Calu3 (cell line): Measurements from ENCODE around the gene SLC17A1. TPM values are rescaled to one million over a fixed set of nuclear protein-coding genes. Genes with fewer than 3 reads are reported as not detected.

Source experiments
- BruUV-seq: library from RNA; stranded (reverse); fragments of 400-500 nt; replicated peaks from 2 replicates; lab custom pipeline; 2021; lab: Mats Ljungman, UMichigan
- CTCF ChIA-PET: fragments of 300-600 bp; sonication (Branson Sonifier 250); formaldehyde crosslinking; loops from one replicate; lab custom pipeline; 2022; ENCODE audit warnings: antibody characterized with exemption; lab: Charles Lee
- DNase-seq: peaks from one replicate; pipeline ENCODE4 v3.0.0; 2022
- H3K27ac Mint-ChIP-seq: one replicate; pipeline ENCODE4 v1.8.0; 2022; ENCODE audit warnings: mixed read lengths; ENCODE audit not compliant: unreplicated experiment
- H3K27me3 Mint-ChIP-seq: one replicate; pipeline ENCODE4 v1.8.0; 2022; ENCODE audit warnings: mixed read lengths; ENCODE audit not compliant: unreplicated experiment
- H3K36me3 Mint-ChIP-seq: one replicate; pipeline ENCODE4 v1.8.0; 2022; ENCODE audit warnings: mild to moderate bottlenecking, moderate library complexity, mixed read lengths; ENCODE audit not compliant: insufficient read depth, unreplicated experiment
- H3K4me1 Mint-ChIP-seq: one replicate; pipeline ENCODE4 v1.8.0; 2022; ENCODE audit warnings: mild to moderate bottlenecking, low read depth, mixed read lengths; ENCODE audit not compliant: unreplicated experiment
- H3K4me3 Mint-ChIP-seq: one replicate; pipeline ENCODE4 v1.8.0; 2022; ENCODE audit warnings: mild to moderate bottlenecking, low read depth, moderate library complexity, mixed read lengths; ENCODE audit not compliant: unreplicated experiment
- H3K9me3 Mint-ChIP-seq: one replicate; pipeline ENCODE4 v1.8.0; 2022; ENCODE audit warnings: low read depth, mixed read lengths; ENCODE audit not compliant: unreplicated experiment
- intact Hi-C: fragments of 100-400 bp; cut with micrococcal nuclease; formaldehyde crosslinking; loops from one replicate; pipeline ENCODE4 v1.10.0; 2022; ENCODE audit not compliant: unreplicated experiment
- total RNA-seq: library from RNA; stranded (reverse); gene quantifications from 2 replicates; pipeline ENCODE4 v1.2.3, GENCODE V29; 2022
- TF ChIP-seq, protein P1 (sequence below): fragments of 200-600 bp; IDR thresholded peaks from one replicate; pipeline ENCODE4 v1.8.0; 2022; ENCODE audit warnings: antibody characterized with exemption; ENCODE audit not compliant: unreplicated experiment

The SLC17A1 gene
- total RNA-seq, 1 experiment from 2014 or later = not detected

GRCh38 chr6:25756382-25757363 lies 75.2 kb downstream of the SLC17A1 start:
- peaks cover 3% of the 10 kb centered on the region for H3K9me3 Mint-ChIP-seq
- H3K27me3 Mint-ChIP-seq = no peaks in the 10 kb centered on the region
- H3K36me3 Mint-ChIP-seq = no peaks in the 10 kb centered on the region
- no TSS peak for BruUV-seq
- TF ChIP-seq, protein P1, sequence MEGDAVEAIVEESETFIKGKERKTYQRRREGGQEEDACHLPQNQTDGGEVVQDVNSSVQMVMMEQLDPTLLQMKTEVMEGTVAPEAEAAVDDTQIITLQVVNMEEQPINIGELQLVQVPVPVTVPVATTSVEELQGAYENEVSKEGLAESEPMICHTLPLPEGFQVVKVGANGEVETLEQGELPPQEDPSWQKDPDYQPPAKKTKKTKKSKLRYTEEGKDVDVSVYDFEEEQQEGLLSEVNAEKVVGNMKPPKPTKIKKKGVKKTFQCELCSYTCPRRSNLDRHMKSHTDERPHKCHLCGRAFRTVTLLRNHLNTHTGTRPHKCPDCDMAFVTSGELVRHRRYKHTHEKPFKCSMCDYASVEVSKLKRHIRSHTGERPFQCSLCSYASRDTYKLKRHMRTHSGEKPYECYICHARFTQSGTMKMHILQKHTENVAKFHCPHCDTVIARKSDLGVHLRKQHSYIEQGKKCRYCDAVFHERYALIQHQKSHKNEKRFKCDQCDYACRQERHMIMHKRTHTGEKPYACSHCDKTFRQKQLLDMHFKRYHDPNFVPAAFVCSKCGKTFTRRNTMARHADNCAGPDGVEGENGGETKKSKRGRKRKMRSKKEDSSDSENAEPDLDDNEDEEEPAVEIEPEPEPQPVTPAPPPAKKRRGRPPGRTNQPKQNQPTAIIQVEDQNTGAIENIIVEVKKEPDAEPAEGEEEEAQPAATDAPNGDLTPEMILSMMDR = no peak
- peaks cover 40% of the 10 kb centered on the region for H3K4me1 Mint-ChIP-seq
- H3K27ac Mint-ChIP-seq = peak overlapping the region; percentile 85
- CTCF ChIA-PET = interaction anchor here (0.6 kb wide), 1 partner anchor 171 kb away, joined by 3 read pairs; no protein-coding TSS in a partner anchor
- no peak overlapping the region for H3K4me3 Mint-ChIP-seq
- DNase-seq = no peak
- intact Hi-C loops = no loop called here

- intact Hi-C loops = no loop called here
- CTCF ChIA-PET = interaction anchor here (1.0 to 1.3 kb wide), 4 partner anchors 14 to 262 kb away, joined by 3 read pairs; a partner anchor contains a TSS
- TF ChIP-seq, protein P1 = no peak
- Mint-ChIP-seq H3K4me3 (peak overlapping the region; percentile 55), H3K4me1 (peaks cover 43% of the 10 kb centered on the region), H3K9me3 (peaks cover 3% of the 10 kb centered on the region), H3K36me3 (no peaks in the 10 kb centered on the region), H3K27me3 (no peaks in the 10 kb centered on the region), H3K27ac (peak overlapping the region; percentile 85)
- DNase-seq = no peak
- BruUV-seq = no TSS peak
Measured at GRCh38 chr6:25755483-25755882, 76.4 kb downstream of the SLC17A1 start.

- TF ChIP-seq, protein P1 = no peak
- Mint-ChIP-seq H3K27me3 (no peaks in the 10 kb centered on the region), H3K27ac (peak within 1 kb of the TSS; percentile 85), H3K4me3 (peak within 1 kb of the TSS; percentile 55), H3K9me3 (peaks cover 3% of the 10 kb centered on the region), H3K36me3 (no peaks in the 10 kb centered on the region), H3K4me1 (peaks cover 53% of the 10 kb centered on the region)
- intact Hi-C loops = no loop called here
- DNase-seq = no peak
- BruUV-seq = no TSS peak
- CTCF ChIA-PET = interaction anchor here (0.7 to 1.3 kb wide), 3 partner anchors 19 to 885 kb away, joined by 3 read pairs; no protein-coding TSS in a partner anchor
Measured at GRCh38 chr6:25754535-25754934, 77.3 kb downstream of the SLC17A1 start, which contains the start of gene SLC17A4. TSS of gene SLC17A4 (plus strand) at chr6:25754742. CDS start at chr6:25761963, 7,221 bp downstream.

DNA sequence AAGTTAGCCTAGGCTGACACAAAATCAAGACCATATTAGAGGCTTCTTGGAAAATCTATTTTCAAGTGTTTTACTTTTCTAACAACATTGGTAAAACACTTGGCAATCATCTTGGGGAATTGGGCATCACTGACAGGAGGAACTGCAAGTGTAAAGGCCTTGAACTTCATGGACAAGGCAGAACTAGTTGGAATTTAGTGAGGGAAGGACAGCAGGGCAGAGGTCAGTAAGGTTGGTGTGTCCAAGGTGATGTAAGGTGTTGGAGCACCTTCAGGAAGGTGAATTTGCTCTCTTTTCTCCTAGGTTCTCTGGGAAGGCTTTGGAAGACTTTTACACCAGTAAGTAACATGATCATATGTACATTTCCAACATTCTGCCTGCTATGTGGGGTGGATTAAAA lies 78.8 kb downstream of the SLC17A1 start:
- CTCF ChIA-PET = no interaction called here
- intact Hi-C loops = no loop called here
- Mint-ChIP-seq H3K36me3 (peaks cover 5% of the 10 kb centered on the region), H3K4me1 (peaks cover 67% of the 10 kb centered on the region), H3K27me3 (no peaks in the 10 kb centered on the region), H3K27ac (no peak overlapping the region), H3K4me3 (no peak overlapping the region), H3K9me3 (peaks cover 3% of the 10 kb centered on the region)
- TF ChIP-seq, protein P1 = no peak
- no TSS peak for BruUV-seq
- DNase-seq = no peak
